ENCODE measurements around the gene JAG2. TPM values are rescaled to one million over a fixed set of nuclear protein-coding genes. Genes with fewer than 3 reads are reported as not detected.

The JAG2 gene
- total and polyA plus RNA-seq, 2 of the 4 experiments (the other 2 are of a cell fraction): 0.18 to 0.58 TPM

DNA sequence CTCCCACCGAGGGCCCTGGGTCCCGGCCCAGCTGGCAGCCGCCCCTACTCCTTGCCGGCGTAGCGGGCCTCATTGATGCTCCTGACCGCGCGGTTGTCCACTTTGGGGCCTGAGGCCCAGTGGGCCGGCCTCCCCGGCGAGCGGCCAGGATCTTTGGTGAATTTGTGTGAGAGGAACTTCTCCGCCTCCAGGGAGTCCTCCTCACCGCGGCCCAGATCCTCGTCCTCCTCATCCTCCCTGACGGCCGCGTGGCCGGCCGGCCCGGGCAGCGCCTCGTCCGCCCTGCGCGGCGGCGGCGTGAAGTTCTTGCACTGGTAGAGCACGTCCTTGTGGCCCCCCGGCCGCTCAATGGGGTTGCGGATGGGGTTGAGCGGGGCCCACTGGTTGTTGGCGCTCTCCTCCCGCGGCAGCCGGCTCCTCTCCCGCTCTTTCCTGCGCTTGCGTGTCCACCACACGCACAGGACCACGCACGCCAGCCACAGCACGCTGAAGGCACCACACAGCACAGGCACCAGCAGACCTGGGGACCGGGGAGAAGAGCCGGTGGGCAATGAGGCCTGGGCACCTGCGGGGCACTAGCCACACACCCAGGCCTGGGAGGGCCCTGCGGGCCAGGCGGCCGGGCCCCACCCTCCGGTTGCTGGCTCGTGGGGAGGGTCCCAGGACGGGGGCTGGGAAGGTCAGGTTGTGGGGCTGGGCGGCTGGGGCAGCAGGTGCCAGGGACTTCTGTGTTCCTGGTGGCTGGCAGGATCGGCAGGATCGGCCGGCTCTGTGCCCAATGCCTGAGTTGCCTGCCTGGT is 25.7 kb downstream of the JAG2 start:
- no peak overlapping the region for H3K9ac ChIP-seq (ENCODE audit: low read depth, low read length)
- no peak overlapping the region for H2AK5ac ChIP-seq (ENCODE audit: low read depth, low read length)
- H4K5ac ChIP-seq (ENCODE audit: low read depth, low read length): no peak overlapping the region
- ChIA-PET POLR2A (ENCODE audit: unreplicated experiment) (no interaction called here), CTCF (no interaction called here)
- H4K8ac ChIP-seq (ENCODE audit: low read depth in 2 of 2, low read length in 2 of 2): no peak overlapping the region
- intact Hi-C loops (cut with micrococcal nuclease): no loop called here
- ATAC-seq (ENCODE audit: low read depth) (no peak), DNase-seq (no peak)
- no TSS peak for BruUV-seq (replicated peaks)
- no peaks in the 10 kb centered on the region for H3K36me3 ChIP-seq (ENCODE audit: control insufficient read depth, insufficient read depth, low read length)
- H3K14ac ChIP-seq (replicated peaks; ENCODE audit: low read depth, low read length): no peak overlapping the region
- no peaks in the 10 kb centered on the region for H3K4me1 ChIP-seq (ENCODE audit: control insufficient read depth, insufficient read depth, low read length)
- H3K23ac ChIP-seq (ENCODE audit: low read depth, low read length): no peak overlapping the region
- H2BK5ac ChIP-seq (ENCODE audit: low read depth, low read length, poor library complexity, severe bottlenecking): no peak overlapping the region
- no peak overlapping the region for H2BK20ac ChIP-seq (ENCODE audit: low read depth, low read length)
- no peak overlapping the region for H3K27ac ChIP-seq (ENCODE audit: insufficient read depth, low read length)
- H3K9me3 ChIP-seq (ENCODE audit: control insufficient read depth, insufficient read depth, low read length): peaks cover 14% of the 10 kb centered on the region
- H2AFZ ChIP-seq (replicated peaks; ENCODE audit: low read length, poor library complexity): no peak overlapping the region
- H3K4me3 ChIP-seq (ENCODE audit: insufficient read depth, low read depth, low read length): no peak overlapping the region
- dilution Hi-C loops (cut with HindIII; ENCODE audit: low sequenced_read_pairs, unreplicated experiment): no loop called here
- 92% methylated on average over 30 of the region's 60 CpGs; no CpG with 5 or more reads in 1 of the 2 experiments for WGBS, 2 experiments (ENCODE audit: extremely low coverage in 2 of 2, insufficient read length in 1 of 2)
- TF ChIP-seq CHD1 (IDR thresholded peaks at IDR 0.05; ENCODE audit: low read depth, low read length) (no peak), MAZ (IDR thresholded peaks at IDR 0.05; ENCODE audit: borderline replicate concordance, low read depth, low read length) (no peak), FOS (IDR thresholded peaks at IDR 0.05; ENCODE audit: low read depth, low read length) (no peak), MAFK (IDR thresholded peaks at IDR 0.05; ENCODE audit: low read depth, low read length) (no peak), BHLHE40 (IDR thresholded peaks at IDR 0.05; ENCODE audit: low read depth, low read length) (no peak), RAD21 (IDR thresholded peaks at IDR 0.05; ENCODE audit: low read length) (no peak), SMC3 (IDR thresholded peaks at IDR 0.05; ENCODE audit: low read depth, low read length) (no peak), MXI1 (IDR thresholded peaks at IDR 0.05; ENCODE audit: borderline replicate concordance, low read depth, low read length) (no peak), RFX5 (IDR thresholded peaks at IDR 0.05; ENCODE audit: low read depth, low read length) (no peak), RCOR1 (IDR thresholded peaks at IDR 0.05; ENCODE audit: insufficient replicate concordance, low read length) (no peak), CEBPB (IDR thresholded peaks at IDR 0.05; ENCODE audit: low read depth, low read length) (no peak)
- no peak overlapping the region for H2BK120ac ChIP-seq (ENCODE audit: low read depth, low read length)
- no peak overlapping the region for H3K18ac ChIP-seq (ENCODE audit: low read depth, low read length)
- no peaks in the 10 kb centered on the region for H3K79me1 ChIP-seq (ENCODE audit: low read depth in 1 of 2, low read length in 2 of 2)
- no peak overlapping the region for H3K4ac ChIP-seq (ENCODE audit: low read depth, low read length)
- H4K91ac ChIP-seq (ENCODE audit: insufficient read depth, low read depth, low read length): no peak overlapping the region
- no peaks in the 10 kb centered on the region for H3K27me3 ChIP-seq (ENCODE audit: control insufficient read depth, insufficient read depth, low read length)
- H3K4me2 ChIP-seq (ENCODE audit: low read depth, low read length): no peak overlapping the region
- H3K9me1 ChIP-seq (ENCODE audit: insufficient read depth, low read length): no peaks in the 10 kb centered on the region
- peak overlapping the region; percentile 72 for H2AK9ac ChIP-seq (replicated peaks; ENCODE audit: low read depth, low read length, poor library complexity)
- no peak overlapping the region for H3K56ac ChIP-seq (ENCODE audit: extremely low read depth, insufficient read depth, low read length)
- in situ Hi-C loops (cut with MboI; ENCODE audit: low sequenced_read_pairs): no loop called here
- no peak overlapping the region for H2BK15ac ChIP-seq (ENCODE audit: low read depth, low read length)
- no peaks in the 10 kb centered on the region for H4K20me1 ChIP-seq (ENCODE audit: insufficient read depth, low read length)

Measured in IMR-90 (cell line).